GM12801 (cell line): ENCODE results near the gene MS4A10.

Experiments
- TF ChIP-seq, protein P1 (sequence below): IDR thresholded peaks from one replicate; pipeline ENCODE4 v1.5.1; 2011; ENCODE audit warnings: control low read depth; ENCODE audit not compliant: insufficient read length; ENCODE audit errors: extremely low read depth

MS4A10 gene

DNA sequence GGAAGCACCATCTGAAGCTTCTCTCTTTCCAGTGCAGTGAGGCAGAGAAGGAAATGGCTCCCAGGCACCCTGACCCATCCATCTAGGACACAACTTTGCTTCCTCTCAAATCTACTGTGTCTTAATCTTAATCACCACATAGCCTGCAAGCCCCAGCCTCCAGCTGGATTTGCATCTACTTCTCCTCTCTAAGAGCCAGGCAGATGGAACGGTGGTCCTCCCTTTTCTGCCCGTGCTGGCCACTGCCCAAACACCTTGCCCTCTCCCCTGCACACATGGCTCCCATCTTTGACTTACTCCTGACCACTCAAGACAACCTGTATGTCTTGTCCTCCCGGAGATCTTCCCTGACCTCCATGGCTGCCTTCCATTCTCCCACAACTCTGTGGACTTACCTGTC lies 7.4 kb downstream of the MS4A10 start:
- TF ChIP-seq, protein P1, sequence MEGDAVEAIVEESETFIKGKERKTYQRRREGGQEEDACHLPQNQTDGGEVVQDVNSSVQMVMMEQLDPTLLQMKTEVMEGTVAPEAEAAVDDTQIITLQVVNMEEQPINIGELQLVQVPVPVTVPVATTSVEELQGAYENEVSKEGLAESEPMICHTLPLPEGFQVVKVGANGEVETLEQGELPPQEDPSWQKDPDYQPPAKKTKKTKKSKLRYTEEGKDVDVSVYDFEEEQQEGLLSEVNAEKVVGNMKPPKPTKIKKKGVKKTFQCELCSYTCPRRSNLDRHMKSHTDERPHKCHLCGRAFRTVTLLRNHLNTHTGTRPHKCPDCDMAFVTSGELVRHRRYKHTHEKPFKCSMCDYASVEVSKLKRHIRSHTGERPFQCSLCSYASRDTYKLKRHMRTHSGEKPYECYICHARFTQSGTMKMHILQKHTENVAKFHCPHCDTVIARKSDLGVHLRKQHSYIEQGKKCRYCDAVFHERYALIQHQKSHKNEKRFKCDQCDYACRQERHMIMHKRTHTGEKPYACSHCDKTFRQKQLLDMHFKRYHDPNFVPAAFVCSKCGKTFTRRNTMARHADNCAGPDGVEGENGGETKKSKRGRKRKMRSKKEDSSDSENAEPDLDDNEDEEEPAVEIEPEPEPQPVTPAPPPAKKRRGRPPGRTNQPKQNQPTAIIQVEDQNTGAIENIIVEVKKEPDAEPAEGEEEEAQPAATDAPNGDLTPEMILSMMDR = no peak

DNA sequence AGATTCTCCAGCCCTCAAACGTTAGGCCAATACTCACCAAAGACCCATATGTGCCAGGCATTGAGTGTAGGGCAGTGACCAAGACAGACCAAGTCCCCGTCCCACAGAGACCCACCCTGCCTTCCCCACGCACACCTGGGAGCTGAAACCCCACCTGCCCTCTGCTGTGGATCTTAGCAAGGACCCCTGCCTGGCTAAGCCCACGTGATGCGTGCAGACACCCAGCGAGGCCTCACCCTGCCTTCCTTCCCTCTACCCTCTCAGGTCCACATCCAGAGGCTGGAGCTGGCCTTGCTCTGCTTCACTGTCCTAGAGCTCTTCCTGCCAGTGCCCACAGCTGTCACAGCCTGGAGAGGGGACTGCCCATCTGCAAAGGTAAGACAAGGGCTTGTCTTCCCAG lies 10.2 kb downstream of the MS4A10 start:
- TF ChIP-seq, protein P1 = no peak

DNA sequence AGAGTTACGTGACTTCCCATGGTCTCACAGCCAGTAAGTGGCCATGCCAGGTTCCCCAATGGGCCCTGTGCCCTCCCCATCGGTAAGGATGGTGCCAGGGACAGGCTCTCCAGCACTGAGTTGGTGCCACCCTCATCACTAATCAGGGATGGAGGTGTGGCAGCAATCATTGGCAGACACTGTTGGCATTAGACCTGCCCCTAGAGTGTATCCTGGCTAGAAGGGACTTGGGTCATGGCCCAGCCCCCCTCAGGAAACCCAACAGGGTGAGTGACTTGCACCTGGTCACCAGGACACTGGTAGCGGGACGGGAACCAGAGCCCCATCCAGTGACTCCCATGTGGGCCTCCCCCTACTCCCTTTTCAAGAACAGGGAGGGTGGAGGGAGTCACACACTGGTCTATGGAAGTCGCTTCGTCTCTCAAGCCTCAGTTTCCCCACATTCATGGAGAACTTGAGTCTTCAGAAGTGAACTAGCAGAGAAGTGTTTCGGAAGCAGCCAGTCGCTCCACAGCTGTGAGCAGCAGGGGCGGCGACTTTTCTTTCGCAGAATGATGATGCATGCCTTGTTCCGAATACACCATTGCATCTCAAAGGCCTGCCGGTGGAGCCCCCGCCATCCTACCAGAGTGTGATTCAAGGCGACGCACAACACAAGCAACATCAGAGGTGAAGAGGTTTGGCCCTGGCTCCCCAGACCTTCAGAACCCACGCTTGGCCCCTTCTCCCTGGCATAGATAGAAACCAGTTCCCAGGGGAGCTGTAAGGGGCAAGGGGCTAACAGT lies 12.9 kb downstream of the MS4A10 start:
- TF ChIP-seq, protein P1 = no peak

DNA sequence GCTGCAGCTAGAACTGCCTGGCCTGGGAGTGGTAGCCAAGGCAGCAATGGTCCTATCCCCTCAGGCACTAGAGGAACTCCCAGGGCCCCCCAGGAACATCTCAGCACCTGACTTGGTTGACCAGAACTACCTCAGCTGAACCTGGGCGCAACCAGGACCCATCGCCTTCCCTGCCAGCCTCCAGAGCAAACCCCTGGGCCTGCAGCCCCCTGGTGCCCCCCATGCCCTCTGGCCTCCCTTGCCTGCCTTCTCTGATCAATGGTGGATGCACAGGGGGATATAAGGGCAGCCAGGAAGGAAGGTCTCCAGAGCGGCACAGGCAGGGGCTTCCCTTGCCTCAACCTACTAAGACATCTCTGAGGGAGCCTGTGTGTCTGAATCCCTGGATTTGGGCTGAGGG lies 13.5 kb downstream of the MS4A10 start:
- TF ChIP-seq, protein P1 = no peak

GRCh38 chr11:60801194-60801593 lies 16.1 kb downstream of the MS4A10 start:
- TF ChIP-seq, protein P1 = no peak

GRCh38 chr11:60803273-60803936 lies 18.3 kb downstream of the MS4A10 start:
- TF ChIP-seq, protein P1 = no peak

GRCh38 chr11:60809249-60809648 lies 24.1 kb downstream of the MS4A10 start:
- TF ChIP-seq, protein P1 = no peak
